Endothelial cell (in vitro differentiated cells): ENCODE data around the gene BORCS8. TPM values are rescaled to one million over a fixed set of nuclear protein-coding genes. Genes with fewer than 3 reads are reported as not detected.

Source experiments
- DNase-seq: peaks from one replicate; pipeline ENCODE4 v3.0.0; 2021; ENCODE audit warnings: low spot score
- H3K27ac Mint-ChIP-seq: one replicate; pipeline ENCODE4 v1.8.0; 2021; ENCODE audit warnings: mixed read lengths, inconsistent platforms; ENCODE audit not compliant: unreplicated experiment
- H3K27me3 Mint-ChIP-seq: one replicate; pipeline ENCODE4 v1.8.0; 2021; ENCODE audit warnings: mild to moderate bottlenecking, moderate library complexity, mixed read lengths, inconsistent platforms; ENCODE audit not compliant: unreplicated experiment
- H3K36me3 Mint-ChIP-seq: one replicate; pipeline ENCODE4 v1.8.0; 2021; ENCODE audit warnings: mild to moderate bottlenecking, low read depth, mixed read lengths, inconsistent platforms; ENCODE audit not compliant: unreplicated experiment
- H3K4me1 Mint-ChIP-seq: one replicate; pipeline ENCODE4 v1.8.0; 2021; ENCODE audit warnings: mild to moderate bottlenecking, mixed read lengths, inconsistent platforms; ENCODE audit not compliant: unreplicated experiment
- H3K4me3 Mint-ChIP-seq: one replicate; pipeline ENCODE4 v1.8.0; 2021; ENCODE audit warnings: mild to moderate bottlenecking, mixed read lengths, inconsistent platforms; ENCODE audit not compliant: unreplicated experiment
- H3K9me3 Mint-ChIP-seq: one replicate; pipeline ENCODE4 v1.8.0; 2021; ENCODE audit warnings: mixed read lengths, inconsistent platforms; ENCODE audit not compliant: unreplicated experiment
- CTCF ChIP-seq: fragments of 200-600 bp; sonication (generic); IDR thresholded peaks from one replicate; pipeline ENCODE4 v1.5.0; 2021; ENCODE audit warnings: antibody characterized with exemption; ENCODE audit not compliant: unreplicated experiment
- total RNA-seq: library from RNA; stranded (reverse); fragmentation: NEBNext Ultra II Directional; extraction: Animal tissue kit (Norgen Biotek cat#: 25700); gene quantifications from one replicate; pipeline ENCODE4 v1.2.1, GENCODE V29; 2021; ENCODE audit not compliant: unreplicated experiment

The BORCS8 gene
- total RNA-seq, 1 donor from 2014 or later = 31.3 TPM

GRCh38 chr19:19165396-19165795 is 26.6 kb downstream of the BORCS8 start:
- Mint-ChIP-seq H3K4me3 (no peak overlapping the region), H3K36me3 (peaks cover 4% of the 10 kb centered on the region), H3K27ac (no peak overlapping the region), H3K27me3 (peaks cover 13% of the 10 kb centered on the region), H3K4me1 (peaks cover 4% of the 10 kb centered on the region), H3K9me3 (no peaks in the 10 kb centered on the region)
- no peak for TF ChIP-seq CTCF
- no peak for DNase-seq

- DNase-seq = no peak
- Mint-ChIP-seq H3K27ac (no peak overlapping the region), H3K4me3 (no peak overlapping the region), H3K9me3 (no peaks in the 10 kb centered on the region), H3K27me3 (peaks cover 5% of the 10 kb centered on the region), H3K4me1 (peaks cover 3% of the 10 kb centered on the region), H3K36me3 (peaks cover 4% of the 10 kb centered on the region)
- no peak for TF ChIP-seq CTCF
Observed at GRCh38 chr19:19162495-19162894, 29.5 kb downstream of the BORCS8 start.

GRCh38 chr19:19160461-19161035 is 31.4 kb downstream of the BORCS8 start:
- no peak for DNase-seq
- H3K36me3 Mint-ChIP-seq = peaks cover 4% of the 10 kb centered on the region
- H3K4me1 Mint-ChIP-seq = peaks cover 3% of the 10 kb centered on the region
- no peak overlapping the region for H3K27ac Mint-ChIP-seq
- H3K27me3 Mint-ChIP-seq = peaks cover 9% of the 10 kb centered on the region
- H3K9me3 Mint-ChIP-seq = no peaks in the 10 kb centered on the region
- no peak overlapping the region for H3K4me3 Mint-ChIP-seq
- no peak for TF ChIP-seq CTCF

GRCh38 chr19:19159534-19159933 is 32.4 kb downstream of the BORCS8 start:
- H3K27me3 Mint-ChIP-seq = peaks cover 7% of the 10 kb centered on the region
- H3K4me1 Mint-ChIP-seq = peaks cover 3% of the 10 kb centered on the region
- H3K27ac Mint-ChIP-seq = no peak overlapping the region
- H3K36me3 Mint-ChIP-seq = peaks cover 4% of the 10 kb centered on the region
- no peak for DNase-seq
- no peak for TF ChIP-seq CTCF
- H3K9me3 Mint-ChIP-seq = no peaks in the 10 kb centered on the region
- H3K4me3 Mint-ChIP-seq = no peak overlapping the region

- Mint-ChIP-seq H3K36me3 (peaks cover 4% of the 10 kb centered on the region), H3K27me3 (peaks cover 7% of the 10 kb centered on the region), H3K4me3 (no peak overlapping the region), H3K4me1 (peaks cover 3% of the 10 kb centered on the region), H3K9me3 (no peaks in the 10 kb centered on the region), H3K27ac (no peak overlapping the region)
- no peak for TF ChIP-seq CTCF
- DNase-seq = no peak
Observed at GRCh38 chr19:19157808-19158207, 34.1 kb downstream of the BORCS8 start.
